ENCODE results near the gene EFCAB6. TPM values are rescaled to one million over a fixed set of nuclear protein-coding genes. Genes with fewer than 3 reads are reported as not detected.

The EFCAB6 gene
- total and polyA plus RNA-seq, 7 donors: 0.45 to 5.7 (median 1.8) TPM

GRCh38 chr22:43627485-43628213 is 184.5 kb downstream of the EFCAB6 start:
- no peak overlapping the region for H3K27ac ChIP-seq
- H3K4me1 ChIP-seq: no peaks in the 10 kb centered on the region
- intact Hi-C loops (cut with DNase I): no loop called here
- H3K4me3 ChIP-seq: no peak overlapping the region
- no peaks in the 10 kb centered on the region for H3K36me3 ChIP-seq
- no peak for DNase-seq
- H3K27me3 ChIP-seq: no peaks in the 10 kb centered on the region
- H3K9me3 ChIP-seq: no peaks in the 10 kb centered on the region
- 89 to 91% methylated on average over 13 of the region's 13 CpGs for WGBS, 2 donors
- TF ChIP-seq CTCF (IDR thresholded peaks at IDR 0.05): no peak
- no peak for TF ChIP-seq POLR2A (IDR thresholded peaks at IDR 0.05)
- no peak for TF ChIP-seq EP300 (IDR thresholded peaks at IDR 0.05)
- TF ChIP-seq POLR2AphosphoS5 (IDR thresholded peaks at IDR 0.05): no peak

GRCh38 chr22:43625242-43625641 is 186.9 kb downstream of the EFCAB6 start:
- WGBS, 2 donors: 92% methylated on average over 10 of the region's 10 CpGs
- Histone ChIP-seq H3K4me3 (no peak overlapping the region), H3K27ac (no peak overlapping the region), H3K9me3 (no peaks in the 10 kb centered on the region), H3K36me3 (no peaks in the 10 kb centered on the region), H3K27me3 (no peaks in the 10 kb centered on the region), H3K4me1 (no peaks in the 10 kb centered on the region)
- intact Hi-C loops (cut with DNase I): no loop called here
- DNase-seq: no peak
- no peak for TF ChIP-seq POLR2AphosphoS5 (IDR thresholded peaks at IDR 0.05)
- TF ChIP-seq CTCF (IDR thresholded peaks at IDR 0.05): no peak
- TF ChIP-seq POLR2A (IDR thresholded peaks at IDR 0.05): no peak

- no peak overlapping the region for H3K4me3 ChIP-seq
- TF ChIP-seq EP300 (IDR thresholded peaks at IDR 0.05): no peak
- DNase-seq: no peak
- no peaks in the 10 kb centered on the region for H3K4me1 ChIP-seq
- WGBS, 2 donors: 73 to 86% methylated on average over 15 of the region's 15 CpGs
- no peaks in the 10 kb centered on the region for H3K36me3 ChIP-seq
- intact Hi-C loops (cut with DNase I): no loop called here
- no peak overlapping the region for H3K27ac ChIP-seq
- H3K27me3 ChIP-seq: no peaks in the 10 kb centered on the region
- peaks cover 0 to 2% (median 0%) of the 10 kb centered on the region in 4 donors for H3K9me3 ChIP-seq
Measured at GRCh38 chr22:43624144-43624998, 187.7 kb downstream of the EFCAB6 start.

- H3K9me3 ChIP-seq: peaks cover 0 to 2% (median 0%) of the 10 kb centered on the region in 4 donors
- H3K27ac ChIP-seq: no peak overlapping the region
- no peak for DNase-seq
- intact Hi-C loops (cut with DNase I): no loop called here
- TF ChIP-seq CTCF (IDR thresholded peaks at IDR 0.05) (no peak), POLR2AphosphoS5 (IDR thresholded peaks at IDR 0.05) (no peak), POLR2A (IDR thresholded peaks at IDR 0.05) (no peak)
- H3K27me3 ChIP-seq: no peaks in the 10 kb centered on the region
- no peaks in the 10 kb centered on the region for H3K36me3 ChIP-seq
- WGBS, 2 donors: 91 to 93% methylated on average over 4 of the region's 4 CpGs
- H3K4me1 ChIP-seq: no peaks in the 10 kb centered on the region
- no peak overlapping the region for H3K4me3 ChIP-seq
Measured at GRCh38 chr22:43622886-43623285, 189.2 kb downstream of the EFCAB6 start.

- no peak for TF ChIP-seq POLR2AphosphoS5 (IDR thresholded peaks at IDR 0.05)
- no peak for TF ChIP-seq POLR2A (IDR thresholded peaks at IDR 0.05)
- TF ChIP-seq CTCF (IDR thresholded peaks at IDR 0.05): no peak
- no peak for TF ChIP-seq EP300 (IDR thresholded peaks at IDR 0.05)
- H3K9me3 ChIP-seq: peaks cover 0 to 2% (median 0%) of the 10 kb centered on the region in 4 donors
Measured at GRCh38 chr22:43620197-43620596, 191.9 kb downstream of the EFCAB6 start.

More at GRCh38 chr22:43620197-43620596, 191.9 kb downstream of the EFCAB6 start:
- H3K27me3 ChIP-seq: no peaks in the 10 kb centered on the region
- WGBS, 2 donors: 96 to 97% methylated on average over 3 of the region's 3 CpGs
- H3K27ac ChIP-seq: no peak overlapping the region
- intact Hi-C loops (cut with DNase I): no loop called here
- H3K36me3 ChIP-seq: no peaks in the 10 kb centered on the region
- no peak for DNase-seq
- H3K4me3 ChIP-seq: no peak overlapping the region
- H3K4me1 ChIP-seq: no peaks in the 10 kb centered on the region
